GM20000 (cell line): ENCODE measurements around the gene PPM1M.

ENCODE experiments used
- DNase-seq: peaks from one replicate; pipeline ENCODE4 v3.0.0; 2012; ENCODE audit warnings: low spot score
- CTCF ChIP-seq: IDR thresholded peaks from 2 replicates; pipeline ENCODE4 v1.5.1; 2012; ENCODE audit warnings: mild to moderate bottlenecking, control low read depth; ENCODE audit errors: extremely low read depth, missing control alignments

PPM1M gene

DNA sequence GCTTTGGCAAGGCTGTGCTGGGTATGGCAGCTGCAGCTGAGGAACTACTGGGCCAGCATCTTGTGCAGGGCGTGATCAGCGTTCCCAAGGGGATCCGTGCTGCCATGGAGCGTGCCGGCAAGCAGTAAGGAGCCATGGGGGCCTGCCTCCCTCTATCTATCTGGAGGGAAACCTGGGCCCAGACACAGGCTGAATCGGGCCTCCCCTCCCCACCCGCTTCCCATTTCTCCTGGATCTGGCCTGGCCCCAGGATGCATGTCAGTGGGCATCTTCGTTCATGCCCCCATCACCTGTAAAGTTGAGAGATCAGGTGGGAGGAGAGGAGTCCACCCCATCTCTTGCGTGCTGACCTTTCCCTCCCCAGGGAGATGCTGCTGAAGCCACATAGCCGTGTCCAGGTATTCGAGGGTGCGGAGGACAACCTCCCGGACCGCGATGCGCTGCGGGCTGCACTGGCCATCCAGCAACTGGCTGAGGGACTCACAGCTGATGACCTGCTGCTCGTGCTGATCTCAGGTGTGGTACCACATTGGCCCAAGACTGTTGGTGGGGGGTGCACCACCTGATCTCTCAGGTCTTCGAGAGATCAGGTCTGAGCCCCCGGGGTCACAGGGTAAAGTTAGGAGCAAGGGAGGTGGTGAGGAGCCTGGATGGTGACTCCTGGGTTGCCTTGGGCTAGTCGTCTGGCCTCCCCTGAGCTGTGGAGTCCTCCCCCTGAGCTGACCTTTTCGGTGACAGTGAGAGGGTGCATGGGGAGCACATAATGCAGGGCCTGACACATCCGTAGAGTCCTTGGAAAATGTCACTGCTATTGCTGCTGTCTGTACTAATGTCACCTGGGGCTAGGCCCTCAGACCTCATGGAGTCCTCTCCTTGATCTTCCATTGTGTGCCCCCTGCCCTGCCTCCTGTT lies 45.3 kb downstream of the PPM1M start:
- TF ChIP-seq CTCF = no peak
- no peak for DNase-seq

- peak; percentile 71 for DNase-seq
- TF ChIP-seq CTCF = peak; percentile 33
Observed at GRCh38 chr3:52291508-52292181, 46.1 kb downstream of the PPM1M start.

DNA sequence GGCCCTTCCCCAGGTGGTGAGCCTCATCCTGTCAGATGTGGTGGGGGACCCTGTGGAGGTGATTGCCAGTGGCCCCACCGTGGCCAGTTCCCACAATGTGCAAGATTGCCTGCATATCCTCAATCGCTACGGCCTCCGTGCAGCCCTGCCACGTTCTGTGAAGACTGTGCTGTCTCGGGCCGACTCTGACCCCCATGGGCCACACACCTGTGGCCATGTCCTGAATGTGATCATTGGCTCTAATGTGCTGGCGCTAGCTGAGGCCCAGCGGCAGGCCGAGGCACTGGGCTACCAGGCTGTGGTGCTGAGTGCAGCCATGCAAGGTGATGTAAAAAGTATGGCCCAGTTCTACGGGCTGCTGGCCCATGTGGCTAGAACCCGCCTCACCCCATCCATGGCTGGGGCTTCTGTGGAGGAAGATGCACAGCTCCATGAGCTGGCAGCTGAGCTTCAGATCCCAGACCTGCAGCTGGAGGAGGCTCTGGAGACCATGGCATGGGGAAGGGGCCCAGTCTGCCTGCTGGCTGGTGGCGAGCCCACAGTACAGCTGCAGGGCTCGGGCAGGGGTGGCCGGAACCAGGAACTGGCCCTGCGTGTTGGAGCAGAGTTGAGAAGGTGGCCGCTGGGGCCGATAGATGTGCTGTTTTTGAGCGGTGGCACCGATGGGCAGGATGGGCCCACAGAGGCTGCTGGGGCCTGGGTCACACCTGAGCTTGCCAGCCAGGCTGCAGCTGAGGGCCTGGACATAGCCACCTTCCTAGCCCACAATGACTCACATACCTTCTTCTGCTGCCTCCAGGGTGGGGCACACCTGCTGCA lies 46.9 kb downstream of the PPM1M start:
- DNase-seq = no peak
- TF ChIP-seq CTCF = no peak

GRCh38 chr3:52293491-52294319 lies 48.1 kb downstream of the PPM1M start:
- DNase-seq = no peak
- no peak for TF ChIP-seq CTCF

DNA sequence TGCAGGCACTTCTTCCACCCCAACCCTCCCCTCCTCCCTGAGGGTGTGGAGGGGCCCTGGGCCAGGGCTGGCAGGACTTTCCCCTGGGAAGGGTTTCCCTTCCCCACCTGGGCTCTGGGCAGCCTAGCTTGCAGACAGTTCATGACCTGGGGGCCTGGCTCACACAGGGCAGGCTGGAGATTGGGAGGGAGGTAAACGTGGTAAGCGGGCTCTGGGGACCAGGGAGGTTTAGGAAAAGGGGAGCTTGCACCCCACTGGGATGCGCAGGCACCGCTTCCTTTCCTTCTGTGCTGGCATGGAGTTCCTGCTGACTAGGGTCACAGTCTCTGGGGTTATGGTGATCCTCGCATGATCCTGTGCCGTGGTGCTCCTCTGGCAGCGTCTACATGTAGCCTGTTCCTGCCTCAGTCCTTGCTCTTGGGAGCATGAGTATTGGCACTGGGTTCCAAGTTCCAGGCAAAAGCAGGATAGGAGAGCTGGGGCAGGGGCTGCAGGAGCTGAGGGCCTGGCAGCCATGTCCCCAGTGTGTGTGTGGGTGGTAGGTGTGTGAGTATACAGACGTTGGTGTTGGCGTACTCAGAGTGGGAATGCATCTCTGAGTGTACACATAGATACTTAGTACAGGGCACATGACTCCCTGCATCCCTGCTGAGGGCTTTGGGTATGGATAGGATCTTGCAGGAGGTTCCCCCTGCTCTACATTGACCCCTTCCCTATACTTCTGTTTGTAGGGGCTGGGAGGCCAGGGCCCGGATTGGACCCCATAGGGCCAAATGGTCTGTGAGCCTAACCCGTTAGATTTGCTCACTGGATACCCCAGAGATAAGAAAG lies 49.0 kb downstream of the PPM1M start:
- no peak for DNase-seq
- TF ChIP-seq CTCF = no peak

- no peak for TF ChIP-seq CTCF
Observed at GRCh38 chr3:52295671-52296208, 50.2 kb downstream of the PPM1M start.

More at GRCh38 chr3:52295671-52296208, 50.2 kb downstream of the PPM1M start:
- no peak for DNase-seq
